GM10248 (cell line): Measurements from ENCODE around the gene ABI2.

ENCODE experiments used
- CTCF ChIA-PET: fragments of 300-600 bp; sonication (Branson Sonifier 250); formaldehyde crosslinking; extraction: SDS; loops from one replicate; lab custom pipeline; 2021; ENCODE audit warnings: antibody characterized with exemption; lab: Yijun Ruan, JAX
- POLR2A ChIA-PET: fragments of 350-650 bp; sonication (Branson Sonifier 250); formaldehyde crosslinking; extraction: SDS; loops from one replicate; lab custom pipeline; 2020; ENCODE audit warnings: antibody characterized with exemption; lab: Yijun Ruan, JAX
- DNase-seq: peaks from one replicate; pipeline ENCODE4 v3.0.0; 2012; ENCODE audit errors: extremely low spot score
- TF ChIP-seq, protein P1 (sequence below): IDR thresholded peaks from 2 replicates; pipeline ENCODE4 v1.5.1; 2012; ENCODE audit warnings: mild to moderate bottlenecking, low read depth; ENCODE audit errors: extremely low read depth, missing control alignments, control extremely low read depth

Gene ABI2

GRCh38 chr2:203476881-203477280, 148.7 kb downstream of the ABI2 start:
- TF ChIP-seq, protein P1, sequence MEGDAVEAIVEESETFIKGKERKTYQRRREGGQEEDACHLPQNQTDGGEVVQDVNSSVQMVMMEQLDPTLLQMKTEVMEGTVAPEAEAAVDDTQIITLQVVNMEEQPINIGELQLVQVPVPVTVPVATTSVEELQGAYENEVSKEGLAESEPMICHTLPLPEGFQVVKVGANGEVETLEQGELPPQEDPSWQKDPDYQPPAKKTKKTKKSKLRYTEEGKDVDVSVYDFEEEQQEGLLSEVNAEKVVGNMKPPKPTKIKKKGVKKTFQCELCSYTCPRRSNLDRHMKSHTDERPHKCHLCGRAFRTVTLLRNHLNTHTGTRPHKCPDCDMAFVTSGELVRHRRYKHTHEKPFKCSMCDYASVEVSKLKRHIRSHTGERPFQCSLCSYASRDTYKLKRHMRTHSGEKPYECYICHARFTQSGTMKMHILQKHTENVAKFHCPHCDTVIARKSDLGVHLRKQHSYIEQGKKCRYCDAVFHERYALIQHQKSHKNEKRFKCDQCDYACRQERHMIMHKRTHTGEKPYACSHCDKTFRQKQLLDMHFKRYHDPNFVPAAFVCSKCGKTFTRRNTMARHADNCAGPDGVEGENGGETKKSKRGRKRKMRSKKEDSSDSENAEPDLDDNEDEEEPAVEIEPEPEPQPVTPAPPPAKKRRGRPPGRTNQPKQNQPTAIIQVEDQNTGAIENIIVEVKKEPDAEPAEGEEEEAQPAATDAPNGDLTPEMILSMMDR: no peak
- CTCF ChIA-PET: interaction anchor here (1.5 kb wide), 1 partner anchor 339 kb away, joined by 4 read pairs; no protein-coding TSS in a partner anchor
- POLR2A ChIA-PET: no interaction called here
- no peak for DNase-seq

DNA sequence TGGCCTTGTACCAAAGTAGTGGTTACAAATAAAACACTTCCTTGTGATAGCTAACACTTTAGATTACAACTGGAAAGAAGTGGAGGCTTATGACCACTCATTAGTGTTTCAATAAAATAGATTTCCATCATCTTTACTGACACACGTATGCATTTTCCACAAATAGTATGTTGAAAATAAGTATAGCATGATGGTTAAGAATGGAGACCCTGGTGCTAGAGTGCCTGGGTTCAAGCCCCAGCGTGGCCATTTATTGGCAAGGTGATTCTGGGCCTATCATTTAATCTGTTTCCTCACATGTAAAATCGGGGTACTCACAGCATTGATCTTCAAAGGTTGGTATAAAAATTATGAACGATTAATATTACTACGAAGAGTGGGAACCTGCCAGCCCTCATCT, 152.4 kb downstream of the ABI2 start:
- TF ChIP-seq, protein P1: no peak
- no peak for DNase-seq
- ChIA-PET CTCF (interaction anchor here (1.2 to 1.6 kb wide), 3 partner anchors 9 to 334 kb away, joined by 4 to 7 read pairs (median 5); no protein-coding TSS in a partner anchor), POLR2A (interaction anchor here (0.6 kb wide), 1 partner anchor 297 kb away, joined by 5 read pairs; no protein-coding TSS in a partner anchor)

GRCh38 chr2:203484266-203485112, 156.3 kb downstream of the ABI2 start:
- TF ChIP-seq, protein P1: peak; percentile 72
- CTCF ChIA-PET: interaction anchor here (0.6 to 3.8 kb wide), 20 partner anchors 11 to 425 kb away, joined by 3 to 63 read pairs (median 3); no protein-coding TSS in a partner anchor

DNA sequence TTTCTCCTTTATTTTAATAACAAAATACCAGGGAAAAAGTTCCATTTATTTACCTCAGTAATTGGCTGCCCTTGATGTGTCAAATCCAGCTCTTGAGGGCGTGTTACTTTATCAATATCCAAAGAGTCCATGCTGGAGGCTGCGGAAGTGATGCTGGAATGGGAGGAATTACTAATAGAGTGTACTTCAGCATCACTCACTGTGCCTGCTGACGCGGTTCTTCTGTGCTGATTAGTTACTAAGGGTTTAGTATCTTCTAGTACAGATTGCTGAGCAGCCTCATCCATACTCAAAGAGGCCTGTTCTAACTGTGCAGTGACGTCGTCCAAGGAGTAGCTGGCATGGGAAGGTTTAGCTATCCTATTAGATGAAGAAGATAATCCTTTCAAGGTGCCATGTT, 161.3 kb downstream of the ABI2 start:
- TF ChIP-seq, protein P1: no peak
- POLR2A ChIA-PET: no interaction called here
- CTCF ChIA-PET: interaction anchor here (0.8 to 2.5 kb wide), 3 partner anchors 9 to 326 kb away, joined by 3 to 8 read pairs (median 4); no protein-coding TSS in a partner anchor
- DNase-seq: no peak

More at GRCh38 chr2:203484266-203485112, 156.3 kb downstream of the ABI2 start:
- peak; percentile 23 for DNase-seq
- POLR2A ChIA-PET: no interaction called here

DNA sequence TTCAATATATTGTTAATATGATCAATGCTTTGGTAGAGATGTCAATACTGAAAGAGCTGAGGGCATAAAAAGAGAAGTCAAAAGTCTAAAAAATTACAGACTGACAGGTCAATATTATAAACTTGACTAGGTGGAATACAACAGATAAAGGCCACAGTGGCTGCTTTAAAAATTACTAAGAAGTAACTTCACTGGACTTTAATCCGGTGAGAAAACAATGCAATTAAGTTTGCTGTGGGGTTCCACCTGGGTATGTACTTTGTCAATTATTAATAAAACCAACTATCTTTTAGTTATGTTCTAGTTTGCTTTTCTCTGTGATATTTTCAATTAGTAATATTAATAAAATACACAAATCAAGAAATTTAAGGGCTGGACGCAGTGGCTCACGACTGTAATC, 162.2 kb downstream of the ABI2 start:
- TF ChIP-seq, protein P1: no peak
- DNase-seq: no peak
- CTCF ChIA-PET: interaction anchor here (0.8 to 2.5 kb wide), 4 partner anchors 9 to 325 kb away, joined by 3 to 8 read pairs (median 4); no protein-coding TSS in a partner anchor
- POLR2A ChIA-PET: no interaction called here

DNA sequence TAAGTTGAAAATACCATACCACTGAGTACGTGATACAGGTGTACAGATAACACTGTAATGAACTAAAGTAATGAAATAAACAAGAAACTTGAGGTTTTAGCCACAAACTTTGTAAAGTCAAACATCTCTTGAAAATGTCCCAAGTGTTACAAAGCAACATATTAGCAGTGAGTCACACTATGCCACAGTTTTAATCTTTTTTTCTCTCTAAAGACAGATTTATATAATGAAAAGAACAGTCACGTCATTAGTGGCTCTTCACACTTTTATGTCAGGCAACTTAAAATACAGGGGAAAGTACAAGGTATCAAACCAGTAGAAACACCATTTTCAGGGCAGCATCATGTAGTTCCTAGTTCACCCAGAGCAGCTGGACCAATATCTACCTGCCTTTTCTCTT, 164.8 kb downstream of the ABI2 start:
- TF ChIP-seq, protein P1: no peak
- DNase-seq: peak; percentile 22
- ChIA-PET CTCF (interaction anchor here (1.6 kb wide), 1 partner anchor 18 kb away, joined by 4 read pairs; no protein-coding TSS in a partner anchor), POLR2A (no interaction called here)
